Esophagus squamous epithelium (tissue), 4 donors: ENCODE data around the gene SPTLC1.
"Not testable (repeated sequence)": the region's sequence is repeated elsewhere in the genome, so short reads cannot be mapped to it uniquely, and the experiment has no call there.

Source experiments
- CTCF ChIP-seq, 6 experiments: fragments of 450-650 bp in 4 of 6; fragments of 200-600 bp in 2 of 6; sonication (generic) in 2 of 6; IDR thresholded peaks; one replicate each; pipeline ENCODE4 v1.5.1; 2016 to 2019; ENCODE audit warnings: antibody characterized with exemption in 6 of 6, mild to moderate bottlenecking in 4 of 6, moderate library complexity in 4 of 6
- POLR2A ChIP-seq, 4 donors: fragments of 450-650 bp; IDR thresholded peaks; one replicate each; pipeline ENCODE4 v1.6.1; 2017; ENCODE audit warnings: antibody characterized with exemption in 4 of 4, mild to moderate bottlenecking in 4 of 4, moderate library complexity in 3 of 4

DNA sequence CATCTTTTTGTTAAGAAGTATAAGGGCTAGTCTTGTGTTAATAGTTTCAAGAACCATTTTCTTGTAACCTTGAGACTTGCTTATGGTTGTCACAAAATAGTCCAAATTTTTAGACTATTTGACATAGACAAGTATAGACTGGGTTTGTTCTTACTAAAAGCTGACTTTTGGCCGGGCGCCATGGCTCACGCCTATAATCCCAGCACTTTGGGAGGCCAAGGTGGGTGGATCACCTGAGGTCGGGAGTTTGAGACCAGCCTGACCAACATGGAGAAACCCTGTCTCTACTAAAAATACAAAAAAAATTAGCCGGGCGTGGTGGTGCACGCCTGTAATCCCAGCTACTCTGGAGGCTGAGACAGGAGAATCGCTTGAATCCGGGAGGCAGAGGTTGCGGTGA lies 113.3 kb downstream of the SPTLC1 start:
- TF ChIP-seq POLR2A, CTCF (IDR thresholded peaks at IDR 0.05): not testable (repeated sequence)
